Cerebellar cortex (tissue), 1 donor: ENCODE measurements around the gene TAB2.
"Not testable (repeated sequence)": the region's sequence is repeated elsewhere in the genome, so short reads cannot be mapped to it uniquely, and the experiment has no call there.

Experiments
- DNase-seq: peaks from one replicate; pipeline ENCODE4 v3.0.0-alpha.2; 2015; ENCODE audit warnings: low spot score

The TAB2 gene

DNA sequence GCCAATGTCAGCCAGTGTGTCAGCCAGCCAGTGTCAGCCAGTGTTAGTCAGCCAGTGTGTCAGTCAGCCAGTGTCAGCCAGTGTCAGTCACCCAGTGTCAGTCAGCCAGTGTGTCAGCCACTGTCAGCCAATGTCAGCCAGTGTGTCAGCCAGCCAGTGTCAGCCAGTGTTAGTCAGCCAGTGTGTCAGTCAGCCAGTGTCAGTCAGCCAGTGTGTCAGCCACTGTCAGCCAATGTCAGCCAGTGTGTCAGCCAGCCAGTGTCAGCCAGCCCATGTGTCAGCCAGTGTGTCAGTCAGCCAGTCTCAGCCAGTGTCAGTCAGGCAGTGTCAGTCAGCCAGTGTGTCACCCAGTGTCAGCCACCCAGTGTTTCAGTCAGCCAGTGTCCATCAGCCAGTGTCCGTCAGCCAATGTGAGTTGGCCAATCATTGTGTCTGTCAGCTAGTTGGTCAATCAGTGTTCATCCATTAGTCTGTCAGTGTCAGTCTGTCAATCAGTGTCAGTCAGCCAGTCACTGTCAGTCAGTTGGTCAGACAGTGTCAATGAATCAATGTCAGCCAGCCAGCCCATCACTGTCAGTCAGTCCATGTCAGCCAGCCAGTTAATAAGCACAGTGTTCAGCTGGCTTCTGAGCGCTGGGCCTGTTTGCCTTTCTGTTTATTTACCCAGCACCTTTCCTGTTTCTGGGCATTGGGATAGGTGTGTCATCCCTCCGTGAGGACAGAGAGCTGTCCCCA is 127.0 kb downstream of the TAB2 start:
- DNase-seq, result not testable (repeated sequence)

DNA sequence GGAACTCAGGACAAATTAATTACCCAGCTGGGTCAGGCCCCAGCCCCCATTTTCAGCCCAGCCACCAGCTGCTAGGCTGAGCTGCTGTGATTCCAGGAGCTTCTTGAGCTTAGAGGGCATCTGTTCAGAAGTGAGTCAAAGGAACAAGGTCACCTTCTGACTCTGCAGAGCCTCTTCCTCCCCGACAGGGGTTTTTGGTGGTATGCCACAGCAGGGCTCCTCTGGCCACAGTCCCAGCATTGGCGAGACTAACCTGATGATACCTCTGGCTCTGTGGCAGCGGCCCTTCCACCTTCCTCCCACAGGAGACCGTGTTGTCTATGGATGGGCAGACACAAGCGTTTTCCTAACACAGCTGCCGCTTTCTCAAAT is 127.6 kb downstream of the TAB2 start:
- DNase-seq, result no peak

DNA sequence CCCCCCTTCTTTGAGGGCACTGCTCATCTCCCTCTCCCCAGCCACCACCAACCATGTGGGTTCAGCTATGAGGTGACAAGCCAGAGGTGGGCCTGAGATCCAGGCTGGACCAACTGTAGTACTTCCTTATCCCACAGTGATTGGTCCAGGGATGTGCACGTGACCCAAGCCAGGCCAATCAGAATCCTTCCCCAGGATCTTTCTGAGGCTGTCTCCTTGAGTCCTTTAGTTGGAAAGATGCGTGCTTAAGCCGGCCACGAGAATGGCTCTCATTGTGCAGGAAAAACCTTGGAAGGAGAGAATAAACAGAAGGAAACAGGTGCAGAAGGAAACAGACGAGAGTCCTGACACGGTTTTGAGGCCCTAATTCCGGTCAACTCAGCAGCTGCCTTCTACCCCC is 128.1 kb downstream of the TAB2 start:
- DNase-seq, result no peak

DNA sequence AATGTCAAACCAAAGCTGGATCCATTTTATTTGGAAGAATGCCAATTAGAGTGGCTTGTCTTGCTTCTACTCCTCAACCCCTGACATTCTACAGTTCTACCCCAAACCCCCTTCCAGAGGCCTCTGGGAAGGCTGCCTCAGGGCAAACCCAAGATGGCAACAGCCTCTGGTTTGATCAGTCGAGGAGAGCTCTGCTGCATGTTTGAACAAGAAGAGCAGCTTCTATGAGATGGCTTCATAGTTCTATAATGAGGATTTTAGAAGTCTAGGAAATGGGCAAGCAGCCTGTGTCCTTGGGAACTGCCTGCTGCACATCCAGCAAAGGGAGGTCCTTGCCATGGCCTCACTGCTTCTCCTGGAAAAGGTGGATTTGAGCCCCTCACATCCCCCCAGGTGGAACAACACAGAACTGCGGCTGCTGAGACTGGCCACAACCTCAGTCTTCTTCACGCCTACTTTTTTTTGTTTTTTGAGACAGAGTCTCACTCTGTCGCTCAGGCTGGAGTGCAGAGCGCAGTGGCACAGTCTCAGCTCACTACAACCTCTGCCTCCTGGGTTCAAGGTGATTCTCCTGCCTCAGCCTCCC is 129.4 kb downstream of the TAB2 start:
- DNase-seq, result no peak

DNA sequence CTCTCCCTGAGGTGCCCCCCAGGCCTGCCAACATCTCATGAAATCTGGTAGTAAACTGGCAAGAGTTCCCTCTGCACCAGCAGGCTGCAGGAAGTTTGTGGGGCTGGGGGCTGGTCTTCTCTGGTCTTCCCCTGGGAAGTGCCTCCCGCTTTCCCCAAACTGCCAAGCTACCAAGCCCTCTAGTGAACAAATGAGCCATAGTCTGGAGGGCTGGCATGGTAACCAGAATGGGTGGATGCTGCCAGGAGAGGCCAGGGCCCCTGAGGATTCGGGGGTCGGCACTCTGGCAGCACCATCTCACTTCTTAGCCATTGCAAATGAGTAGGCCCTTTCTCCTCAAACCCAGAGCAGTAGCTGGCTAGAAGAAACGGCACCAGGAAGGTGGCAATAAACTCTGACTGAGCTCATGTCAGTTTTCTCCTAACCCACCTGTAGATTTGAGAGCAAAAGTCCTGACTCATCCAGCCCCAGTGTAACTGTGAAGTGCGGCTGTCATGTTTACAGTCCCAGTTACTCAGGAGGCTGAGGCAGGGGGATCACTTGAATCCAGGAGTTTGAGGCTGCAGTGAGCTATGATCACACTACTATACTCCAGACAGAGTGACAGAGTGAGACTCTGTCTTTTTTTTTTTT is 131.4 kb downstream of the TAB2 start:
- DNase-seq, result no peak

DNA sequence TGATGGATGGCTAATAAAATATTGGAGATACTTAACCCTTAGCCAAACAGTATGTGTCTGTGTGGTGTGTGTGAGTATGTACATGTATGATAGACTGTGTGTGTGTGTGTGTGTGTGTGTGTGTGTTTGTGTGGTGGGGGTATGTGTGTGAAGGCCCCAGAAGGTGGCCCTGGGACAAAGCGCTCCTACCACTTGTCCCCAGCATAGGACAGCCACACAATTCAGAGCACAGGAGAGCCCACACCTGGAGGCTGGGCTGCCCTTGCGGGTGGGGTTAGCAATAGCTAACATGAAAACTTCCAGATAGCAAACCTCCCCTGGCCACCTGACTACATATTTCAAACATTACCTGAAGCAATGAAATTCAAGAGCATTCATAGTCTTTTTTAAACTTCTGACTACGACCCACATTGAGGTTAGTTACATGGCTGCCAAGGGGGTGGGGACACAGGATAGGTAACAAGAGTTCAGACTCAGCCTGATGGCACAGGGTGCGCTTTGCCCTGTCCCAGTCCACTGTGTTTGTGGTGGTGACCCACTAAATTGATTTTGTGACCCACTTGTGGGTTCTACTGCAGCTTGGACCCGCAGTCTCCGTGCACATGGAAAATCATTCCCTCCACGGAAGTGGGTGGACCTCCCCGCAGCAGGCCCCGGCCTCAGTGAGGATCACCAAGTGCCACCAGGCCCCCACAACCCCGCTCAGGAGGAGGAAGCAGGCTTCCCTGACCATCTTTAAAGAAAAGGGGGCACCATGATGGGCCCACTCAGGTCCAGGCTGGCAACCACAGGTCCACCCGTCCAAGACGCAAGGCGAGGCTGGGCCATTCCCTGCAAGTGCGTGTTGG is 132.5 kb downstream of the TAB2 start:
- DNase-seq, result no peak

DNA sequence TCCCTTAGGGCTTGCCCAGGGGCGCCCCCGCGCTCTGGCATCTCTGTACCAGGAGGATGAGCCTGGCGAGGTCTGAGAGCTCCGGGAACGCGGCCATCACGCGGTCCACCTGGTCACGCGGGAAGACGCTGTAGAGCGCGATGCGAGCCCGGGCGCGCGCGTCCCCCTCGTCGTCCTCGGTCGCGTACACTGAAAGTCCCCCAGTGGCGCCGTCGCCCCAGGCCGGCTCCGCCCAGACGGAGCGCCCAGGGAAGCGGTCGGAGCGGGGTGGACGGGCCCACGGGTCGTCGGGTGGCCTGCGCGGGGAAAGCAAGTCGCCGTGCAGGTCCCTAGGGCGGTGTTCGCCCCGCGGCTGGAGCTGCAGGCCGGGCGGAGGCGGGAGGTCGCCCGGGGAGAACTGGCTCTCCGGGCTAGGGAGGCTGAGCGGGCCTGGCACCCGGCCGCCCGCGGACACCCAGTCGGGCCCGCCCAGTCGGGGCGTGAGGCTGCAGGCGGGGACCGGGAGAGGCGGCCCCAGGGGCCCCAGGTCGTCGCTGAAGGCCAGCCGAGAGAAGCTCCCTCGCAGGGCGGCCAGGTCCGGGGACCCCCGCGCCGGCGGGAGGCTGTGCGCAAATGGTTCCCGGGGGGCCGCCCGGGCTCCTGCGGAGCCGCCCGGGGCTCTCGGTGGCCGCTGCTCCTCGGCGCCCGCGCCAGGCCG is 133.3 kb downstream of the TAB2 start:
- peak; percentile 29 for DNase-seq

DNA sequence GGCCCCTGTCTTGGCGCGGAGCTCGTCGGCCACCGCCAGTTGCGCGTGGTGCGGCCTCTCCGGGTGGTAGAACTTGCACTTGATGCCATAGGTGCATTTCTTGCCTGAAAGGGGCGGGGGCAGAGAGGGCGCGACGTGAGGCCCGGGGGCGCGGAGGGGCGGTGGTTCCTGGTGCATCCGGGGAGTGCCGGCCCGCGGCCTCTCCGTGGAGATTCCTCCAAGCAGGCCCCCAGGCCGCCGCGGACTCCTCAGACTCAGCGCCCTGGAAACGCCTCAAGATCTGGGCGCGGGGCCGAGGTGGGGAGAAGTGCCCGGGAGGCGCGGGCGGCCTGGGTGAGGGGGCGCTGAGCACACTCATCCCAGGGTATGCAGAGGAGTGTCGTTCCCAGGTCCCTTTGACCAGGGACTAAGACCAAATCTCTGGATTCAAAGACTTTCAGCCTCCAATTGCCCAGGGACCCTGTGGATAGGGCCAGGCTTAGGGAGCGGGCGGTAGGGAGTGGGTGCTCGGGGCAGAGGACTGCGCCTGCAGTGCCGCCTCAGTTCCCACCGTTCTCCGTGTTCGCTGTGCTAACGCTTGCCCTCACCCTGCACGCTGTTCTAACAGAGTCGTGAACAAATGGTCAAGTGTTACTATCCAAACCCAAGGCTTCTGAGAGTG is 134.0 kb downstream of the TAB2 start:
- no peak for DNase-seq

DNA sequence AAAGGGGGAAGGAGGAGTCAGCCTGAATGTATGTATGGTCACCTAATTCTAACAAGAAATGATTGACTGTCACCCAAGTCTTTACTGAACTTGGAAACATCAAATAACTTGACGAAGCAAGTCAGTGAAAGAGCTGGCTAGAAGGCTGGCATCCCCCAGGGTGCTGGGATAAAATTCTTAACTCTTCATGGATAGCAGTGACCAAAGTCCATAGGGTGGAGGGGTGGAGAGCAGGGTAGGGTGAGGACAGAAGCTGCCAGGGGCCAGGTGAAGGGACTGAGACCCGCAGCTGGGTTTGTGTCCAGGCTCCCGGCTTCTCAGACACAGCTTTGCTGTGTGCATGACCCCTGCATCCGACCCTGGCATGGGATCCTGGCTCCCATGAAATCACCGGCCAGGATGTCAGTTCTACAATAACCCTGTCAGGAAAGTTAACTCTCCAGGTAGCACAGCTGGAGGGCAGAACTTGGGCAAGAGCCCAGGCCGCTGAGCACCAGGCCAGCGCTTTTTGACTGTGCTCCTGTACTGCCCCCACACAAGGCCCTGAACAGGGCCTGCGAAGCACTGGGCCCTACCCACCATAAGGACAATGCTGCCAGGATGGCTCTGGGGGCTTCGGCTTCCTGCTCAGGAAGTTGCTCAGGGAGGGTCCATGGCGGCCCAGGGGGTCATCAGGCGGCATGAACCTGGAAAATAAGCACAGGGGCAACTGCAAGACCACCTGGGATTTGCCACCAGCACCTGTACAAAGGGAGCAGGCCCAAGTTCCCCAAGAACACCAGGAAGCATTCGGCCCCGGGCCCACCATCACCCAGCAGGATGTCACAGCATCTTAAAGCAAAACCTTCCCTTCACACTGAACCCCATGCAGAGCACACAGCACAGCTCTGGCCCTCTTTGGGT is 134.8 kb downstream of the TAB2 start:
- DNase-seq, result no peak

DNA sequence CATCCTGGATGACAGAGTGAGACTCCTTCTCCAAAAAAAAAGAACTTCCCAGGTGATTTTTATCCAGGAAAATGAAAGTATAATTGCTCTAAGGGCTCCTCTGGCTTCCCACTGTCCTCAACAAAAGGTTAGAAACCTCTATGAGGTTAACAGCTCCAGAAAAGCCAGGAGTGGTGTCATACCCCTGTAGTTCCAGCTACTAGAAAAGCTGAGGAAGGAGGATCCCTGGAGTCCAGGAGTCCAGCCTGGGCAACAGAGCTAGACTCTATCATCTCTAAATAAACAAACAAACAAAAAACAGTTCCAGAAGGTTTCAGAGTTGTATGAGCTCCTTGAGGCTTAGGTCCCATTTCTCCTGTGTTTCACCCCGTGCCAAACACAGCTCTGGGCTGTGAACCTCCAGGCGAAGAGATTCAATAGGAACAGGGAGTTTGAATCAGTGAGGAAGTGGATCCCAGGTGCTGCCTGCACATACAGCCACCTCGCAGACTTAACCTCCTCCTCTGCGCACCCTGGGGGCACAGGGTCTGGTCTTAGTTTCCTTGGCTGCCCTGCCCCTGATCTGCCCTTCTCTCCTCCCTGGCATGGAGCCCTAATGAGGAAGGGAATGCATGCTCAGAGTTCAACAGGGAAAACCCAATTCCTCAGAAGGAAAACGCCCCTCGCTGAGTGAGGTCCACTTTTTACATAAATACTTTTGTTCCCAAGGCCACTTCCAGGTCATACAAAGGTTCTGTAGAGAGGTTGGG is 136.3 kb downstream of the TAB2 start:
- no peak for DNase-seq

DNA sequence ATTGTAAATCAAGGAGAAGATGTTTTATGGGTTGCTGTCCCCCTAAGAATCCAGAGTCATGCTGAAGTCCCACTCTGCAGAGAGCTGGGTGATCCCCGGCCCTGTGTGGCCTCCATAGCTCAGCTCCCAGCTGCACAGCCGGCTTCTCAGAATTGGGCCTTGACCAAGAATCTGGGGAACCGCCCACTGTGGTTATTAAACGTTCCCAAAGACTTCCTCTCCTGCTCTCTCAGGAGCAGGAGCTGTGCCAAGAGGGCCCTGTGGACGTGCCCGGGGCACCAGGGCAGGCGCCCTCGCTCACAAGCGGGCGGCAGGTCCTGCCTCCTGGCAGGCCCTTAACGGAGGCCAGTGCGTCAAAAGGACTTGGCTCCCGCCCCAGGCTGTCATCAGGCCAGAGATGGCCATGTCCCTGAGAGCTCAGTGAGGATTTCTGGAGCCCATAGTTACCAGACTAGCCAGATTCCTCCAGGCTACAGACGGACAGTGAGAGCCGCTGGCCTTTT is 136.9 kb downstream of the TAB2 start:
- DNase-seq, result peak; percentile 92

DNA sequence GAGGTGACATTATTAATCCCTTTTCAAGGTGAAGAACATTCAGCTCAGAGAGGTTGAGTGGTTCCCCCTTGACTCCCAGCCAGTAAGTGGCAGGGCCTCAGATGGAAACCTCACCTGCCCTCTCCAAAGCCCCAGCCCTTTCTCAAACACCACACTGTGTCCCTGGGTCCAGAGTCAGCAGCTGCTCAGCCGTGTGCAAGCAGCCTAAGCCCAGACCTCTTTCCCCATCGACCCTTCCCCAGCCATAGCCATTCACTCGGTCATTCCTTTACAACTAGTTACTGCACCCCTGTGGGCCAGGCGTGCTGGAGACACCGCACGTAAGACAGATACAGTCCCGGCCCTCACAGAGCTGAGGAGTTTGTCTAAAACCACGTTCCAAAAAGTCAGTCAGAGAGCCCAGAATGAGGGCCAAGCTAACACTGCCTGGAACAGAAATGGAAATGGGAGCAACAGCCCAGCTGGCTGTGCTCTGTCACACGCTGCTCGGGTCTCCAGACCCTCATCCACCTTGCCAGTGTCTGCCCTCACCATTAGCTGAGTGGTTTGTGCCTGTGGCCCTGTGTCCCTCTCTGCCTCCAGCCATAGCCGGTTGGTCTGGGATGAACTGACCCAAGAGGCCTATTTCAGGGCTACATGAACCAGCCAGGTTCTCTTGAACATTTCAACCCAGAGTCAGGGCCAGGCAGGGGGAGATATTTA is 137.7 kb downstream of the TAB2 start:
- DNase-seq, result no peak

DNA sequence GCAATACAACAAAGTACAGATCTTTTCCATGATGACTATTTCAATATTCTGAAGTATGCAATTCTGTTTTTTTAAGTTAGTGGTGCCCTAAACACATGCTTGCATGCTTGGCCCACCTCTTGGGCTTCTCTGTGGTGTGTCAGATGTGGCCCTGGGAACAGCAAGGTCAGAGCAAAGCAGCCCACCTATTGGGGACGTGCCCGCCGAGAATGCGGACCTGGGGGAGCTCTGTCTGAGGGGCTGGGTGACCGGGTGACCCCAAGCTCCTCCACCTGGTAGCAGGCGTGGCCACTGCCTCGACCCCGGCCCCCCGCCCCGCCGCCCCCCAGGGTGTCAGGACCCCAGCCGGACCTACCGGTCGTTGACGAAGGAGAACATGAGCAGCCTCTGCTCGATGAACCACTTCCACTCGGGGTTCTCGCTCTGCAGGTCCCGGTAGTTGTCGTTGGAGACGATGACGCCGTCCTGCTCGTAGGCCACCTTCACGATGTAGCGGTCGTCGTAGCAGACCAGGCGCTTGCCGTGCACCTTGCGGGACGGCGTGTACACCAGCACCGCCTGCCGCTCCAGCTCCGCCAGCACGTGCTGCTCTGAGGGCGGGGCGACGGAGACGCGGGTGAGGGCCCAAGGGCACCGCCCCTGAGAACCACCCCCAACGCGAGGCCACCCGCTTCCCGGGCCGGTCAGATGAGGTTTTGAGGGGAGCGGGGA is 139.0 kb downstream of the TAB2 start:
- DNase-seq, result no peak

DNA sequence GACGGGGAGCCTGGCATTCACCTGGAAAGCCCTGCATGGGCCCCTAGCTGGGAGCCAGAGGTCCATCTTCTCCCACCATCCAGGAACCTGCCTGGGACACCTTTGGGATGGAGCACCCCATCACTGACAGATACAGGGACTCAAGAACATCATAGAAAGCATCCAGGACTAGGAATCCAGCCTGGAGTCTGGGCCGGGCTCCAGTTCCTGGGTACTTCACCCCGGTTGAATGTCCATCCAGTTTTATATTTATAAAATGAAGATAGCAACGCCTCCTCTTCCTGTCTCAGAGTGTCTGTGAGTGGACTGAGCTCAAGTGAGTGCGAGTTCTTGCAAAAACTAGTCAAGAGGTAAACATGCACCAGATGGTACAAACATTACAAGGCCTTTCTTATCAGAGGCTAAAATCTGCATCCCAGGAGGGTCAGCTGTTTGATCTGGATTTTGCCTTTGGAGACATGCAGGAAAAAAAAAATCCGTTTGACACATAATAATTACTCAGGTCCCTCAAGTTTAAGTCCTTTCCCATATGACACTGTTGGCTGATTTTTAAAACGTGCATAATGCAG is 139.9 kb downstream of the TAB2 start:
- no peak for DNase-seq

DNA sequence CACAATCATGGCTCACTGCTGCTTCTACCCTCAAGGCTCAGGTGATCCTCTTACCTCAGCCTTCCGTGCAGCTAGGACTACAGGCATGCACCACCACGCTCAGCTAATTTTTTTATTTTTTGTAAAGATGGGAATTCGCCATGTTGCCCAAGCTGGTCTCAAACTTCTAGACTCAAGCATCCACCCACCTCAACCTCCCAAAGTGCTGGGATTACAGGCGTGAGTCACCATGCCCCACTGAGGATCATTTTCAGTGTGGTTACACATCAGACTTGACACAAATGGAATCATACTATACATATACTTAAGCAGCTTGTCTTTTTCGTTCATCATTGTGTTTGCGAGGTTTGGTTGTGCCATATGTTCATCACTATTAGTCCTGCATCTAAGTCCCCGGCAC is 140.7 kb downstream of the TAB2 start:
- no peak for DNase-seq

DNA sequence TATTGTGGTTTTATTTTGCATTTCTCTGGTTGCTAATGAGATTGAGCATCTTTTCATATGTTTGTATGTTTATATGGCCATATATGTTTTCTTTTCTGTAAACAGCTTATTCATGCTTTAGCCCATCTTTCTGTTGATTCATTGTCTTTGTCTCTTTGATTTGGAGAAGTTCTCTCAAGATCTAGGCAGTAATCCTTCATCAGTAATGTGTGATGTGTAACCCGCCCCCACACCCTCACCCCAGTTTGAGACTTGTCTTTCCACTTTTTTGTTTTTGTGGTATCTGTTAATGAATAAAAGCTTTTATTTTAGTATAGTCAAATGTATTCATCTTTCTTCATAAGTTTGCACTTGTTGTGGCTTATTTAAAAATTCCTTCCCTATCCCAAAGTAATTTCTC is 141.3 kb downstream of the TAB2 start:
- DNase-seq, result no peak

DNA sequence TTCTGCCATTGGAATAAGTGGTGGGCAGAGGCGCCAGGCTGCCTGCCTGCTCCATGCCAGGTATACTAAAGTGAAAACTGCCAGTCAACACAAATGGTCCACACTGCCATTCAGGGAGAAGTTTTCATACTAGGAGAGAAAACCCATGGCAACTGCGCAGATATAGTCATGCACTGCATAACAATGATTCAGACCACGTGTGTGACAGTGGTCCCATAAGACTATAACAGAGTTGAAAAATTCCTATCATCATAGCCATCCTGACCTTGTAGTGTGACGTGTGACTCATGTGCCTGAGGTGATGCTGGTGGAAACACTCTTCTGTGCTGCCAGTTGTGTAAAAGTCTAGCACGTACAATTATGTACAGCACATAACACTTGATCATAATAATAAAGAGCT is 142.2 kb downstream of the TAB2 start:
- no peak for DNase-seq

DNA sequence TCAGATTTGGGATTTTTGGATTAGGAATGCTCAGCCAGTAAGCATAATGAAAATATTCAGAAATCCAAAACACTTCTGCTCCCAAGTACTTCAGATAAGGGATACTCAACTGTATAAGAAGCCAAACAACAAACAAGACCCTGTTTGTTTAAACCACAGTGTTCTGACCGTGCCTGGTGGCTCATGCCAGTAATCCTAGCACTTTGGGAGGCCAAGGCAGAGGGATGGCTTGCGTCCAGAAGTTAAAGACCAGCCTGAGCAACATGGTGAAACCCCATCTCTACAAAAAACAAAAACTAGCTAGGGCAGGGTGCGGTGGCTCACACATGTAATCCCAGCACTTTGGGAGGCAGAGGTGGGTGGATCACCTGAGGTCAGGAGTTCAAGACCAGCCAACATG is 142.7 kb downstream of the TAB2 start:
- not testable (repeated sequence) for DNase-seq
